ENCODE results near the gene RAB34. TPM values are rescaled to one million over a fixed set of nuclear protein-coding genes. Genes with fewer than 3 reads are reported as not detected.

Gene RAB34
- total RNA-seq, 1 donor: 186 TPM

DNA sequence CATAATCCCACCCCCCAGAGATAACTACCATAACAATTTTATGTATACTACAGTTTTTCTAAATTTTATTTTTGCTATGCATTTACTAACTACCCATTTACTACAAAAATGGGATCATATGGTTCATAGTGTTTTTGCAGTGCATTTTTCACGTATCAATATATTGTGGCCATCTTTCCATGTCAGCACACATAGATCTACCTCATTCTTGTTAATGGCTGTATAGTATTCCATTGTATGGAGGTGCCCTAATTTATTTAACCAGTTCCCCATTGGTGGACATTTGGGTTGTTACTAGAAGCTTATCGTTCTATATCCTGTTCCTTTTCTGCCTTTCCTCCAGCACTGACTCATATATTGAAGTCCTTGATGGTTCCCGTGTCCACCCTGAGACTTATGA, 28.7 kb downstream of the RAB34 start:
- H3K4me3 ChIP-seq (ENCODE audit: insufficient read depth, low read length): no peak overlapping the region
- TF ChIP-seq, protein P1, sequence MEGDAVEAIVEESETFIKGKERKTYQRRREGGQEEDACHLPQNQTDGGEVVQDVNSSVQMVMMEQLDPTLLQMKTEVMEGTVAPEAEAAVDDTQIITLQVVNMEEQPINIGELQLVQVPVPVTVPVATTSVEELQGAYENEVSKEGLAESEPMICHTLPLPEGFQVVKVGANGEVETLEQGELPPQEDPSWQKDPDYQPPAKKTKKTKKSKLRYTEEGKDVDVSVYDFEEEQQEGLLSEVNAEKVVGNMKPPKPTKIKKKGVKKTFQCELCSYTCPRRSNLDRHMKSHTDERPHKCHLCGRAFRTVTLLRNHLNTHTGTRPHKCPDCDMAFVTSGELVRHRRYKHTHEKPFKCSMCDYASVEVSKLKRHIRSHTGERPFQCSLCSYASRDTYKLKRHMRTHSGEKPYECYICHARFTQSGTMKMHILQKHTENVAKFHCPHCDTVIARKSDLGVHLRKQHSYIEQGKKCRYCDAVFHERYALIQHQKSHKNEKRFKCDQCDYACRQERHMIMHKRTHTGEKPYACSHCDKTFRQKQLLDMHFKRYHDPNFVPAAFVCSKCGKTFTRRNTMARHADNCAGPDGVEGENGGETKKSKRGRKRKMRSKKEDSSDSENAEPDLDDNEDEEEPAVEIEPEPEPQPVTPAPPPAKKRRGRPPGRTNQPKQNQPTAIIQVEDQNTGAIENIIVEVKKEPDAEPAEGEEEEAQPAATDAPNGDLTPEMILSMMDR (IDR thresholded peaks at IDR 0.05; ENCODE audit: extremely low read depth, low read depth, low read length): no peak
- H2AFZ ChIP-seq (ENCODE audit: low read length): no peak overlapping the region
- no peak overlapping the region for H3K4me2 ChIP-seq (ENCODE audit: insufficient read depth, low read length)
- H3K36me3 ChIP-seq (ENCODE audit: insufficient read depth, low read length): peaks cover 84% of the 10 kb centered on the region
- H4K20me1 ChIP-seq (ENCODE audit: insufficient read depth, low read length): peaks cover 2% of the 10 kb centered on the region
- no peaks in the 10 kb centered on the region for H3K4me1 ChIP-seq (ENCODE audit: insufficient read depth, low read length)
- H3K27ac ChIP-seq (ENCODE audit: low read depth, low read length): no peak overlapping the region
- no peak for DNase-seq (ENCODE audit: insufficient read length, low spot score, missing footprints)
- H3K9me3 ChIP-seq (ENCODE audit: low read depth, low read length): no peaks in the 10 kb centered on the region
- no peaks in the 10 kb centered on the region for H3K27me3 ChIP-seq (ENCODE audit: insufficient read depth, low read length)
- no peaks in the 10 kb centered on the region for H3K79me2 ChIP-seq (ENCODE audit: insufficient read depth, low read length)

DNA sequence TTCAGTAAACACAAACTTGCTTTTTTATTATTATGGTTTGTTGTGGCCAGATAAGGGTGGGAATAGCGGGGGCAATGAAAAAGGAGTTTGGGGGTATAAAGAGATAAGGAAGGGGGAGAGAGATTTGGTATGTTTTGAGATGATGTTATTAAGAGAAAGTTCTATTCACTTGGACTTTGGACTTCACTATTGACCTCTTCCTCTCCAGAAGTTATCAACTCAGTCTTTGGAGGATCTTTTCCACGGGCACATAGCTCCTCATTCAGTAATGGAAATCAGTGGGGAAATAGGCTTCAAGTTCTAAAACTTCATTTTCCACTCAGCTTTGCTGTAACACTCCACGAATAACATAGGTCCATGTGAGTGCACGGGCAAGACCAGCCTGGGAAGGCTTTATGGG, 29.2 kb downstream of the RAB34 start:
- no peak overlapping the region for H3K27ac ChIP-seq (ENCODE audit: low read depth, low read length)
- peaks cover 84% of the 10 kb centered on the region for H3K36me3 ChIP-seq (ENCODE audit: insufficient read depth, low read length)
- TF ChIP-seq, protein P1 (IDR thresholded peaks at IDR 0.05; ENCODE audit: extremely low read depth, low read depth, low read length): no peak

GRCh38 chr17:28686296-28686695, 31.4 kb downstream of the RAB34 start:
- Histone ChIP-seq H3K27me3 (ENCODE audit: insufficient read depth, low read length) (no peaks in the 10 kb centered on the region), H3K36me3 (ENCODE audit: insufficient read depth, low read length) (peaks cover 97% of the 10 kb centered on the region), H3K4me2 (ENCODE audit: insufficient read depth, low read length) (no peak overlapping the region), H3K4me3 (ENCODE audit: insufficient read depth, low read length) (no peak overlapping the region), H3K4me1 (ENCODE audit: insufficient read depth, low read length) (no peaks in the 10 kb centered on the region), H3K27ac (ENCODE audit: low read depth, low read length) (no peak overlapping the region), H2AFZ (ENCODE audit: low read length) (no peak overlapping the region), H4K20me1 (ENCODE audit: insufficient read depth, low read length) (peaks cover 2% of the 10 kb centered on the region), H3K9me3 (ENCODE audit: low read depth, low read length) (no peaks in the 10 kb centered on the region), H3K79me2 (ENCODE audit: insufficient read depth, low read length) (no peaks in the 10 kb centered on the region)
- DNase-seq (ENCODE audit: insufficient read length, low spot score, missing footprints): no peak
- TF ChIP-seq, protein P1 (IDR thresholded peaks at IDR 0.05; ENCODE audit: extremely low read depth, low read depth, low read length): no peak

More for the DNA sequence above, 29.2 kb downstream of the RAB34 start:
- no peaks in the 10 kb centered on the region for H3K27me3 ChIP-seq (ENCODE audit: insufficient read depth, low read length)
- no peak for DNase-seq (ENCODE audit: insufficient read length, low spot score, missing footprints)
- H4K20me1 ChIP-seq (ENCODE audit: insufficient read depth, low read length): peaks cover 2% of the 10 kb centered on the region
- H3K79me2 ChIP-seq (ENCODE audit: insufficient read depth, low read length): no peaks in the 10 kb centered on the region
- no peaks in the 10 kb centered on the region for H3K4me1 ChIP-seq (ENCODE audit: insufficient read depth, low read length)
- no peak overlapping the region for H3K4me2 ChIP-seq (ENCODE audit: insufficient read depth, low read length)
- H3K9me3 ChIP-seq (ENCODE audit: low read depth, low read length): no peaks in the 10 kb centered on the region
- no peak overlapping the region for H3K4me3 ChIP-seq (ENCODE audit: insufficient read depth, low read length)
- H2AFZ ChIP-seq (ENCODE audit: low read length): no peak overlapping the region

DNA sequence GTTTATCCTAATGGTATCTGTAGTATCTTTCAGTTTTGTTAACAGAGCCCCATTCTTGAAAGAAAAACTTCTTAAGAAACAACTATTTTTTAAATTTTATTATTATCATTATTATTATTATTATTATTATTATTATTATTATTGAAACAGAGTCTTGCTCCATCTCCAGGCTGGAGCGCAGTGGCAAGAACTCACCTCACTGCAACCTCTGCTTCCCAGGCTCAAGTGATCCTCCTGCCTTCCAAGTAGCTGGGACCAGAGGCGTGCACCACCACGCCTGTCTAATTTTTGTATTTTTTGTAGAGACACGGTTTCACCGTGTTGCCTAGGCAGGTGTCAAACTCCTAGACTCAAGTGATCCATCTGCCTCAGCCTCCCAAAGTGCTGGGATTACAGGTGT, 32.3 kb downstream of the RAB34 start:
- H3K4me1 ChIP-seq (ENCODE audit: insufficient read depth, low read length): no peaks in the 10 kb centered on the region
- no peak overlapping the region for H3K4me3 ChIP-seq (ENCODE audit: insufficient read depth, low read length)
- no peaks in the 10 kb centered on the region for H3K27me3 ChIP-seq (ENCODE audit: insufficient read depth, low read length)
- H2AFZ ChIP-seq (ENCODE audit: low read length): no peak overlapping the region
- no peak overlapping the region for H3K27ac ChIP-seq (ENCODE audit: low read depth, low read length)
- no peak for DNase-seq (ENCODE audit: insufficient read length, low spot score, missing footprints)
- no peaks in the 10 kb centered on the region for H3K9me3 ChIP-seq (ENCODE audit: low read depth, low read length)
- TF ChIP-seq, protein P1 (IDR thresholded peaks at IDR 0.05; ENCODE audit: extremely low read depth, low read depth, low read length): no peak
- no peaks in the 10 kb centered on the region for H3K79me2 ChIP-seq (ENCODE audit: insufficient read depth, low read length)
- H3K36me3 ChIP-seq (ENCODE audit: insufficient read depth, low read length): peaks cover 97% of the 10 kb centered on the region
- no peak overlapping the region for H3K4me2 ChIP-seq (ENCODE audit: insufficient read depth, low read length)
- H4K20me1 ChIP-seq (ENCODE audit: insufficient read depth, low read length): peaks cover 2% of the 10 kb centered on the region

Measured in osteoblast (primary cell).